Measurements from ENCODE around the gene MKI67. TPM values are rescaled to one million over a fixed set of nuclear protein-coding genes. Genes with fewer than 3 reads are reported as not detected.

MKI67 gene
- total and polyA plus RNA-seq, 2 of the 13 experiments (the other 11 are each of a cell fraction or from before 2014, with no cell fraction given) = 6.7 to 22.9 TPM

DNA sequence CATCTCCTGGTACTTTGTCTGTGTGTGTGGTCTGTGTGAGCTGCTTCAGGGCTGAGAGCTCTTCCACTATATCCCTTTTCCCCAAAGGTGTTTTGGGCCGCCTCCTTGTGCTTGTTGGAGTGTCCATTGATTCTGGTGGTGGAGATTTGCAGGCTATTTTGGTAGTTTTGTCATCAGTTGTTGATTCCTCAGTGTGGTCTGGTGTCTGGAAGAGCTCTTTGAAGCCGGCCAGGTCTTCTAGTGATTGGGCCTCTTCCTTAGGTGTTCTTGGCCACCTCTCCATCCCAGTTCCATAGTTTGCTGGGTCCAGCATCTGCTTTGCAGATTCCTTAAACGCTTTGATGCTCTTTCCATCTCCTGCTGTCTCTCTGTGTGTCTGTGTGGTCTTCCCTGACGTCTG lies 20.8 kb downstream of the MKI67 start:
- no peak for DNase-seq (ENCODE audit: low spot score)
- in situ Hi-C loops (cut with HindIII; ENCODE audit: extremely low pct_ligation_motif_present, low pct_unique_long_range_greater_than_20kb) = no loop called here
- no peak for FAIRE-seq
- Histone ChIP-seq H4K20me1 (ENCODE audit: insufficient read depth, low read length) (no peaks in the 10 kb centered on the region), H3K27me3 (ENCODE audit: control insufficient read depth in 1 of 2, insufficient read depth in 2 of 2, low read length in 2 of 2) (no peaks in the 10 kb centered on the region), H3K27ac (ENCODE audit: extremely low read length, insufficient read depth, low read length) (no peak overlapping the region), H3K79me2 (ENCODE audit: insufficient read depth, low read length) (no peaks in the 10 kb centered on the region), H3K9me3 (ENCODE audit: low read length) (no peaks in the 10 kb centered on the region), H3K36me3 (replicated peaks in 1 of 2; ENCODE audit: control insufficient read depth in 1 of 2, insufficient read depth in 2 of 2, low read length in 2 of 2) (peaks cover 38 to 95% of the 10 kb centered on the region in 2 experiments), H3K4me3 (replicated peaks in 1 of 3; ENCODE audit: insufficient read depth in 1 of 3, low read depth in 2 of 3, low read length in 3 of 3) (no peak overlapping the region), H3K4me1 (ENCODE audit: insufficient read depth, low read length) (no peaks in the 10 kb centered on the region), H2AFZ (ENCODE audit: low read length) (no peak overlapping the region), H3K9ac (ENCODE audit: insufficient read depth, low read depth, low read length) (no peak overlapping the region), H3K4me2 (ENCODE audit: low read depth, low read length) (no peak overlapping the region)
- WGBS (ENCODE audit: low lambda C conversion rate) = 95% methylated on average over 4 of the region's 4 CpGs
- no peak for ATAC-seq
- BruUV-seq (replicated peaks) = TSS peak; percentile 12
- intact Hi-C loops (cut with micrococcal nuclease; ENCODE audit: unreplicated experiment) = no loop called here
- ChIA-PET POLR2A (no interaction called here), CTCF (ENCODE audit: low intra/inter-chr PET ratio, low total read pairs) (no interaction called here)
- TF ChIP-seq ATF7-NPFF (CRISPR knock-in tag; IDR thresholded peaks at IDR 0.05; ENCODE audit: low read depth) (no peak), ZBTB20 (CRISPR knock-in tag; IDR thresholded peaks at IDR 0.05; ENCODE audit: borderline replicate concordance, low read depth) (no peak), HOXD1 (CRISPR knock-in tag; IDR thresholded peaks at IDR 0.05) (no peak), RBM22 (optimal IDR thresholded peaks at IDR 0.05; ENCODE audit: low read length) (peak; percentile 71), CREB1 (IDR thresholded peaks at IDR 0.05) (no peak), CREB1 (CRISPR knock-in tag; IDR thresholded peaks at IDR 0.05) (no peak), NONO (IDR thresholded peaks at IDR 0.05) (no peak), NONO (CRISPR knock-in tag; conservative IDR thresholded peaks at IDR 0.05) (no peak), SP140L (CRISPR knock-in tag; IDR thresholded peaks at IDR 0.05; ENCODE audit: borderline replicate concordance) (no peak), ZNF776 (CRISPR knock-in tag; IDR thresholded peaks at IDR 0.05) (no peak)

DNA sequence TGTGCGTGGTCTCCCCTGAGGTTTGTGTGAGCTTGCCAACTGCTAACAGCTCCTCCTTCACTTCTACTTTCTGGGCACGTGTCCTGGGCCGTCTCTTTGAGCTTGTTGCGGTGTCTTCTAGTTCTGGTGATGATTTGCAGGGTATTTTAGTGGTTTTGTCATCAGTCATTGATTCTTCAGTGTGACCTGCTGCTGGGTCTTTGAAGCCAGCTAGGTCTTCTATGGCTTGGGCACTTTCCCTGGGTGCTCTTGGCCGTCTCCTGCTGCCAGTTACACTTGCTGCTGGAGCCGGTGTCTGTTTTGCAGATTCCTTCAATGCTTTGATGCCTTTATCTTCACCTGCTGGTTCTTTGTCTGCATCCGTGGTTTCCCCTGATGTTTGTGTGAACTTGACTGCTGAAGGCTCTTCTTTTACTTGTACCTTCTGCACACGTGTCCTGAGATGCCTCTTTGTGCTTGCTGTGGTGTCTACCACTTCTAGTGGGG lies 23.0 kb downstream of the MKI67 start:
- Histone ChIP-seq H3K79me2 (ENCODE audit: insufficient read depth, low read length) (no peaks in the 10 kb centered on the region), H3K4me3 (replicated peaks in 1 of 3; ENCODE audit: insufficient read depth in 1 of 3, low read depth in 2 of 3, low read length in 3 of 3) (no peak overlapping the region), H3K27ac (ENCODE audit: extremely low read length, insufficient read depth, low read length) (no peak overlapping the region), H2AFZ (ENCODE audit: low read length) (no peak overlapping the region), H4K20me1 (ENCODE audit: insufficient read depth, low read length) (no peaks in the 10 kb centered on the region), H3K9me3 (ENCODE audit: low read length) (no peaks in the 10 kb centered on the region), H3K4me1 (ENCODE audit: insufficient read depth, low read length) (no peaks in the 10 kb centered on the region), H3K9ac (ENCODE audit: insufficient read depth, low read depth, low read length) (no peak overlapping the region), H3K4me2 (ENCODE audit: low read depth, low read length) (no peak overlapping the region), H3K27me3 (ENCODE audit: control insufficient read depth in 1 of 2, insufficient read depth in 2 of 2, low read length in 2 of 2) (no peaks in the 10 kb centered on the region), H3K36me3 (replicated peaks in 1 of 2; ENCODE audit: control insufficient read depth in 1 of 2, insufficient read depth in 2 of 2, low read length in 2 of 2) (peaks cover 41 to 94% of the 10 kb centered on the region in 2 experiments)
- TF ChIP-seq ZNF660 (CRISPR knock-in tag; IDR thresholded peaks at IDR 0.05; ENCODE audit: borderline replicate concordance, low read depth) (no peak), CHD4 (IDR thresholded peaks at IDR 0.05; ENCODE audit: borderline replicate concordance, low read length) (no peak), CREB1 (IDR thresholded peaks at IDR 0.05) (no peak), CREB1 (CRISPR knock-in tag; IDR thresholded peaks at IDR 0.05) (no peak), FLYWCH1 (CRISPR knock-in tag; IDR thresholded peaks at IDR 0.05) (no peak), MIXL1 (CRISPR knock-in tag; IDR thresholded peaks at IDR 0.05) (no peak)
- TF ChIP-seq, protein P1, sequence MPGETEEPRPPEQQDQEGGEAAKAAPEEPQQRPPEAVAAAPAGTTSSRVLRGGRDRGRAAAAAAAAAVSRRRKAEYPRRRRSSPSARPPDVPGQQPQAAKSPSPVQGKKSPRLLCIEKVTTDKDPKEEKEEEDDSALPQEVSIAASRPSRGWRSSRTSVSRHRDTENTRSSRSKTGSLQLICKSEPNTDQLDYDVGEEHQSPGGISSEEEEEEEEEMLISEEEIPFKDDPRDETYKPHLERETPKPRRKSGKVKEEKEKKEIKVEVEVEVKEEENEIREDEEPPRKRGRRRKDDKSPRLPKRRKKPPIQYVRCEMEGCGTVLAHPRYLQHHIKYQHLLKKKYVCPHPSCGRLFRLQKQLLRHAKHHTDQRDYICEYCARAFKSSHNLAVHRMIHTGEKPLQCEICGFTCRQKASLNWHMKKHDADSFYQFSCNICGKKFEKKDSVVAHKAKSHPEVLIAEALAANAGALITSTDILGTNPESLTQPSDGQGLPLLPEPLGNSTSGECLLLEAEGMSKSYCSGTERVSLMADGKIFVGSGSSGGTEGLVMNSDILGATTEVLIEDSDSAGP (CRISPR knock-in tag; IDR thresholded peaks at IDR 0.05; ENCODE audit: borderline replicate concordance) = no peak
- intact Hi-C loops (cut with micrococcal nuclease; ENCODE audit: unreplicated experiment) = no loop called here
- in situ Hi-C loops (cut with HindIII; ENCODE audit: extremely low pct_ligation_motif_present, low pct_unique_long_range_greater_than_20kb) = no loop called here
- DNase-seq (ENCODE audit: low spot score) = no peak
- POLR2A ChIA-PET = no interaction called here
- no TSS peak for BruUV-seq (replicated peaks)
- CTCF ChIA-PET (ENCODE audit: low intra/inter-chr PET ratio, low total read pairs) = no interaction called here
- no peak for ATAC-seq
- WGBS (ENCODE audit: low lambda C conversion rate) = 97% methylated on average over 8 of the region's 8 CpGs
- FAIRE-seq = no peak
